Kidney (tissue), 14 donors: ENCODE results near the gene SYNPO2. TPM values are rescaled to one million over a fixed set of nuclear protein-coding genes. Genes with fewer than 3 reads are reported as not detected.

Experiments
- DNase-seq, 5 donors: peaks; one replicate each; pipeline ENCODE4 v3.0.0-alpha.2; 2013 to 2020
- FAIRE-seq: peaks from 2 replicates; lab custom pipeline; 2012; peaks lifted over from hg19 to GRCh38; lab: Jason Lieb, UNC
- H3K27ac ChIP-seq, 2 donors: one replicate each; pipeline ENCODE4 v1.7.0; 2013; ENCODE audit warnings: low read depth in 2 of 2, low read length in 2 of 2, inconsistent platforms in 1 of 2
- H3K27me3 ChIP-seq: one replicate; pipeline ENCODE4 v1.7.1; 2013; ENCODE audit warnings: low read length, inconsistent platforms; ENCODE audit not compliant: control insufficient read depth, insufficient read depth
- H3K36me3 ChIP-seq, 3 donors: one replicate each; pipeline versions ENCODE4 v1.7.0 to v1.7.1; 2013; ENCODE audit warnings: low read length in 3 of 3, control low read depth in 1 of 3, inconsistent platforms in 1 of 3; ENCODE audit not compliant: insufficient read depth in 3 of 3, control insufficient read depth in 2 of 3
- H3K4me1 ChIP-seq, 3 donors: one replicate each; pipeline versions ENCODE4 v1.7.0 to v1.7.1; 2013; ENCODE audit warnings: low read length in 3 of 3, inconsistent platforms in 1 of 3, low read depth in 1 of 3; ENCODE audit not compliant: control insufficient read depth in 2 of 3, insufficient read depth in 2 of 3
- H3K4me3 ChIP-seq, 3 donors: one replicate each; pipeline versions ENCODE4 v1.7.0 to v1.8.1; 2013; ENCODE audit warnings: low read length in 3 of 3, control low read depth in 1 of 3, inconsistent platforms in 1 of 3
- H3K9ac ChIP-seq, 3 donors: one replicate each; pipeline versions ENCODE4 v1.7.0 to v1.7.1; 2013; ENCODE audit warnings: low read length in 3 of 3, control low read depth in 1 of 3, inconsistent platforms in 1 of 3
- H3K9me3 ChIP-seq, 3 donors: one replicate each; pipeline versions ENCODE4 v1.7.0 to v1.7.1; 2013; ENCODE audit warnings: low read length in 3 of 3, control low read depth in 1 of 3, inconsistent platforms in 1 of 3; ENCODE audit not compliant: control insufficient read depth in 2 of 3, insufficient read depth in 1 of 3
- CTCF ChIP-seq: IDR thresholded peaks from 3 replicates; pipeline ENCODE4 v1.5.1; 2012; ENCODE audit warnings: mild to moderate bottlenecking, moderate library complexity, borderline replicate concordance; ENCODE audit not compliant: insufficient read depth; ENCODE audit errors: extremely low read depth
- intact Hi-C: fragments of 100-400 bp; cut with DNase I; formaldehyde crosslinking; loops from one replicate; pipeline ENCODE4 v1.11.1; 2022
- polyA plus RNA-seq: library from polyadenylated mRNA; stranded (reverse); fragments of 350-450 nt; fragmentation: Illumina TruSeq; extraction: RNeasy Lipid Tissue Mini Kit (QIAGEN cat#74804); gene quantifications from one replicate; pipeline ENCODE4 v1.2.3, GENCODE V29; 2014; ENCODE audit warnings: low read depth, low replicate concordance; ENCODE audit not compliant: insufficient read depth
- total RNA-seq: library from RNA; stranded (reverse); fragmentation: NEBNext Ultra II Directional; extraction: Animal tissue kit (Norgen Biotek cat#: 25700); gene quantifications from one replicate; pipeline ENCODE4 v1.2.1, GENCODE V29; 2021
- donor health status: control.
- donor health status: control.
- donor health status: control.
- donor health status: control.
- donor health status: control.
- donor health status: DM: yes; HTN: yes; CAD: no.
- donor health status: Normal renal cell carcinoma (clear cell type).

SYNPO2 gene
- total and polyA plus RNA-seq, 2 donors from 2014 or later = 7.5 to 56.5 TPM

- H3K4me1 ChIP-seq = peaks cover 7 to 14% (median 7%) of the 10 kb centered on the region in 3 donors
- intact Hi-C loops = no loop called here
Measured at GRCh38 chr4:118968813-118969212, 80.2 kb downstream of the SYNPO2 start.

GRCh38 chr4:118969359-118969758 lies 80.7 kb downstream of the SYNPO2 start:
- DNase-seq (peak in 3 of 5 donors; percentile 28 to 68 (median 61)), FAIRE-seq (peak; percentile 92)
- Histone ChIP-seq H3K9me3 (no peaks in the 10 kb centered on the region), H3K36me3 (no peaks in the 10 kb centered on the region), H3K27me3 (no peaks in the 10 kb centered on the region), H3K4me3 (peak overlapping the region in 1 of 3 donors; percentile 35), H3K4me1 (peaks cover 7 to 14% (median 7%) of the 10 kb centered on the region in 3 donors), H3K9ac (no peak overlapping the region), H3K27ac (no peak overlapping the region)
- intact Hi-C loops = no loop called here
- TF ChIP-seq CTCF = peak; percentile 45

More at GRCh38 chr4:118968813-118969212, 80.2 kb downstream of the SYNPO2 start:
- H3K9me3 ChIP-seq = no peaks in the 10 kb centered on the region
- H3K4me3 ChIP-seq = peak overlapping the region in 1 of 3 donors; percentile 35
- no peaks in the 10 kb centered on the region for H3K36me3 ChIP-seq
- DNase-seq (no peak), FAIRE-seq (no peak)
- TF ChIP-seq CTCF = no peak
- no peak overlapping the region for H3K9ac ChIP-seq
- peak overlapping the region in 1 of 2 donors; percentile 3 for H3K27ac ChIP-seq
- no peaks in the 10 kb centered on the region for H3K27me3 ChIP-seq

GRCh38 chr4:118972167-118972566 lies 83.5 kb downstream of the SYNPO2 start:
- FAIRE-seq (no peak), DNase-seq (peak in 1 of 5 donors; percentile 25)
- no peak for TF ChIP-seq CTCF
- intact Hi-C loops = no loop called here
- Histone ChIP-seq H3K9ac (no peak overlapping the region), H3K36me3 (no peaks in the 10 kb centered on the region), H3K27me3 (no peaks in the 10 kb centered on the region), H3K4me3 (no peak overlapping the region), H3K4me1 (peaks cover 7 to 18% (median 7%) of the 10 kb centered on the region in 3 donors), H3K27ac (no peak overlapping the region), H3K9me3 (no peaks in the 10 kb centered on the region)

- intact Hi-C loops = no loop called here
- no peak for TF ChIP-seq CTCF
- Histone ChIP-seq H3K27me3 (no peaks in the 10 kb centered on the region), H3K4me3 (no peak overlapping the region), H3K9ac (no peak overlapping the region), H3K9me3 (no peaks in the 10 kb centered on the region), H3K27ac (no peak overlapping the region), H3K36me3 (no peaks in the 10 kb centered on the region), H3K4me1 (peaks cover 2 to 9% (median 3%) of the 10 kb centered on the region in 3 donors)
- DNase-seq (no peak), FAIRE-seq (no peak)
Measured at GRCh38 chr4:118973295-118973694, 84.6 kb downstream of the SYNPO2 start.
